PFSK-1 (cell line): ENCODE measurements around the gene TYRO3.

Source experiments
- FOXP2 ChIP-seq: optimal IDR thresholded peaks from 2 replicates; pipeline ENCODE3; 2011; ENCODE audit warnings: borderline replicate concordance, control low read depth, inconsistent platforms; ENCODE audit not compliant: insufficient read depth; ENCODE audit errors: extremely low read length, extremely low read depth
- POLR2AphosphoS5 ChIP-seq: IDR thresholded peaks from 2 replicates; pipeline ENCODE4 v1.6.1; 2012; ENCODE audit warnings: low read depth, mild to moderate bottlenecking, control low read depth, low read length, moderate library complexity
- SIN3A ChIP-seq: IDR thresholded peaks from 2 replicates; pipeline ENCODE4 v1.6.1; 2012; ENCODE audit warnings: mild to moderate bottlenecking, low read length, moderate library complexity, borderline replicate concordance; ENCODE audit not compliant: insufficient read depth
- TAF1 ChIP-seq: IDR thresholded peaks from 2 replicates; pipeline ENCODE4 v1.6.1; 2012; ENCODE audit warnings: low read length, control low read depth, borderline replicate concordance; ENCODE audit not compliant: insufficient read depth
- TF ChIP-seq, protein P1 (sequence below), 2 experiments: IDR thresholded peaks; 2 replicates each; pipeline versions ENCODE4 v1.6.1 to v1.8.0; 2011 to 2012; ENCODE audit warnings: low read depth in 2 of 2, low read length in 2 of 2, control low read depth in 1 of 2, inconsistent platforms in 1 of 2, mild to moderate bottlenecking in 1 of 2, moderate library complexity in 1 of 2; ENCODE audit not compliant: insufficient read depth in 1 of 2

Gene TYRO3

DNA sequence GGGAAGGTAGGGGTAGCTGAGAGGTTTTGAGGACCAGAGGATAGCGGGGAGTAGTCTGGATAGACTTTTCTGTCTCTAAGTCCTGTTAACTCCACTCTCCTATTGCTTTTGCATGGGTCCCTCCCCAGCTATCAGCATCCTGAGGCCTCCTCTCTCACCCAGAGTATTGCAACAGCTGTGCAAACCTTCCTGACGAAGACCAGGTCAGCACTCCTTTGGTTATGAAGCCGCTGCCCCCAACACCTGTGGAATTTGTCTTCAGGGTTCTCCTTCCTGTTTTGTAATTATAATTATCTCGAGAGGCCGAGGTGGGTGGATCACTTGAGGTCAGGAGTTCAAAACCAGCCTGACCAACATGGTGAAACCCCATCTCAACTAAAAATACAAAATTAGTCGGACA is 24.8 kb downstream of the TYRO3 start:
- TF ChIP-seq FOXP2: no peak
- TF ChIP-seq, protein P1, sequence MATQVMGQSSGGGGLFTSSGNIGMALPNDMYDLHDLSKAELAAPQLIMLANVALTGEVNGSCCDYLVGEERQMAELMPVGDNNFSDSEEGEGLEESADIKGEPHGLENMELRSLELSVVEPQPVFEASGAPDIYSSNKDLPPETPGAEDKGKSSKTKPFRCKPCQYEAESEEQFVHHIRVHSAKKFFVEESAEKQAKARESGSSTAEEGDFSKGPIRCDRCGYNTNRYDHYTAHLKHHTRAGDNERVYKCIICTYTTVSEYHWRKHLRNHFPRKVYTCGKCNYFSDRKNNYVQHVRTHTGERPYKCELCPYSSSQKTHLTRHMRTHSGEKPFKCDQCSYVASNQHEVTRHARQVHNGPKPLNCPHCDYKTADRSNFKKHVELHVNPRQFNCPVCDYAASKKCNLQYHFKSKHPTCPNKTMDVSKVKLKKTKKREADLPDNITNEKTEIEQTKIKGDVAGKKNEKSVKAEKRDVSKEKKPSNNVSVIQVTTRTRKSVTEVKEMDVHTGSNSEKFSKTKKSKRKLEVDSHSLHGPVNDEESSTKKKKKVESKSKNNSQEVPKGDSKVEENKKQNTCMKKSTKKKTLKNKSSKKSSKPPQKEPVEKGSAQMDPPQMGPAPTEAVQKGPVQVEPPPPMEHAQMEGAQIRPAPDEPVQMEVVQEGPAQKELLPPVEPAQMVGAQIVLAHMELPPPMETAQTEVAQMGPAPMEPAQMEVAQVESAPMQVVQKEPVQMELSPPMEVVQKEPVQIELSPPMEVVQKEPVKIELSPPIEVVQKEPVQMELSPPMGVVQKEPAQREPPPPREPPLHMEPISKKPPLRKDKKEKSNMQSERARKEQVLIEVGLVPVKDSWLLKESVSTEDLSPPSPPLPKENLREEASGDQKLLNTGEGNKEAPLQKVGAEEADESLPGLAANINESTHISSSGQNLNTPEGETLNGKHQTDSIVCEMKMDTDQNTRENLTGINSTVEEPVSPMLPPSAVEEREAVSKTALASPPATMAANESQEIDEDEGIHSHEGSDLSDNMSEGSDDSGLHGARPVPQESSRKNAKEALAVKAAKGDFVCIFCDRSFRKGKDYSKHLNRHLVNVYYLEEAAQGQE (IDR thresholded peaks at IDR 0.05; ENCODE audit: insufficient read depth in 1 of 2, low read depth in 2 of 2, low read length in 2 of 2): no peak
- no peak for TF ChIP-seq POLR2AphosphoS5
- no peak for TF ChIP-seq SIN3A
- TF ChIP-seq TAF1: no peak

DNA sequence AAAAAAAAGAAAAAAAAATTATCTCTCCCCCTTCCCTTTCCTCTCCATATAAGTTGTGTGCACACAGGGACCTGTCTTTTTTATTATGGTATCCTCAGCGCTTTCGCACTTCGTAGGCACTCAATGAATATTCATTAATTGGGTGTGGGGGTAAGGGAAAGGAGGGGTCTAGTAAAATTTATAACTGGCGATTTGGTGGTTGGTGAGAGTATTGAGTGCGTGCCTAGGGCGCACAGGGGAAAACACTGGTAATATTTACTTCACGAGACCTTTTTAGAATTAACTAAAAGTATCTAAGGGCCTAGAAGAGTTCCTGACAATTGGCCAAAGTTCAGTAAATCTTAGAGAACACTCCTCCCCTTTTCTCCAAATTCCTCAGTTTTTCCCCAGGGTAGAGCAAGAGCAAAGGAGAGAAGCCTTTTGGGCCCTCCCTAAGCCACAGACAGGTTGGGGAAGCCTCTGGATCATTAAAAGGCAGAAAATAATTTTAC is 25.7 kb downstream of the TYRO3 start:
- TF ChIP-seq TAF1 (no peak), POLR2AphosphoS5 (no peak), FOXP2 (no peak), SIN3A (no peak)
- TF ChIP-seq, protein P1 (IDR thresholded peaks at IDR 0.05; ENCODE audit: insufficient read depth in 1 of 2, low read depth in 2 of 2, low read length in 2 of 2): no peak

DNA sequence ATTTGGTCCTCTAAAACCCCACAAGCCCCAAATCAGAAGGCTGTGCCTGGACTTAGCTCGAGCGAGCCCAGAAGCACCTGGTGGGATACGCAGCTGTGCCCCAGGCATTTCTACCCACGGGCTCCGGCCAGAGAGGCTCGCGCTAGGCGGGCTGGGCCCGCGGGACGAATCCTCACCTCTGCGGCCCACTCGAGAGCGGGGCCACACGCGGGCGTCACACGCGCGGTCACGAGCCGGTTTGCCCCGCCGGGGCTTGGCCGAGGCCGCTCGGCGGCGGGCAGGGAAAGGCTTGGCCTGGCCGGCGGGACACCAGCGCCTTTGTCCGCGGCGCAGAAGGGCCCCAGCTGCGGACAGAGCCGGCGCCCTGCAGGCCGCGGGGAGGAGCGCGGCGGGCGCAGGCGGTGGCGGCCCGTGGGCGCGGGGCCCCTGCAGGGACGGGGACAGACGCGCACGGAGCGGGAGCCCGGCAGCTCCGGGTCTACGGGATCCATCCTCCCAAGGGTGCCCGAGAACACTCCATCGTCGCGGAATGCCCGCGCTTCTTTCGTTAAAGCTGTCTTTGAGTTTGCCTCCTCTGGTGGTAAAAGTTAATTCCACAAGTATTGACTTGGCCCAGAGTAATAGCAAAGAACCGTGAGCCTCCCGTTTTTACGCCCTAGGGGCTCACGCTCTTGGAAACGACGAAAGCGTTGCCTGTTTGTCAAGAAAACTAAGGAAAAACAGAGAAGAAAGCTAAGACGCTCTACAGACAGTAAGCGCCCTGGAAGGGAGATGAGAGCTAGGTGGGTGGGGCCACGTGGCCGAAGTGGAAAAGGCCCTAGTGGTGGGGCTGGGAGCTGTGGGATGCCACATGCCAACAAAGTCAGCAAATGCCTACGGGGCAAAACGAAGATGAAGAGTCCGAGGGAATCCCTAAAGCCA is 26.4 kb downstream of the TYRO3 start:
- no peak for TF ChIP-seq POLR2AphosphoS5
- TF ChIP-seq SIN3A: no peak
- no peak for TF ChIP-seq FOXP2
- TF ChIP-seq, protein P1 (IDR thresholded peaks at IDR 0.05; ENCODE audit: insufficient read depth in 1 of 2, low read depth in 2 of 2, low read length in 2 of 2): no peak
- no peak for TF ChIP-seq TAF1

DNA sequence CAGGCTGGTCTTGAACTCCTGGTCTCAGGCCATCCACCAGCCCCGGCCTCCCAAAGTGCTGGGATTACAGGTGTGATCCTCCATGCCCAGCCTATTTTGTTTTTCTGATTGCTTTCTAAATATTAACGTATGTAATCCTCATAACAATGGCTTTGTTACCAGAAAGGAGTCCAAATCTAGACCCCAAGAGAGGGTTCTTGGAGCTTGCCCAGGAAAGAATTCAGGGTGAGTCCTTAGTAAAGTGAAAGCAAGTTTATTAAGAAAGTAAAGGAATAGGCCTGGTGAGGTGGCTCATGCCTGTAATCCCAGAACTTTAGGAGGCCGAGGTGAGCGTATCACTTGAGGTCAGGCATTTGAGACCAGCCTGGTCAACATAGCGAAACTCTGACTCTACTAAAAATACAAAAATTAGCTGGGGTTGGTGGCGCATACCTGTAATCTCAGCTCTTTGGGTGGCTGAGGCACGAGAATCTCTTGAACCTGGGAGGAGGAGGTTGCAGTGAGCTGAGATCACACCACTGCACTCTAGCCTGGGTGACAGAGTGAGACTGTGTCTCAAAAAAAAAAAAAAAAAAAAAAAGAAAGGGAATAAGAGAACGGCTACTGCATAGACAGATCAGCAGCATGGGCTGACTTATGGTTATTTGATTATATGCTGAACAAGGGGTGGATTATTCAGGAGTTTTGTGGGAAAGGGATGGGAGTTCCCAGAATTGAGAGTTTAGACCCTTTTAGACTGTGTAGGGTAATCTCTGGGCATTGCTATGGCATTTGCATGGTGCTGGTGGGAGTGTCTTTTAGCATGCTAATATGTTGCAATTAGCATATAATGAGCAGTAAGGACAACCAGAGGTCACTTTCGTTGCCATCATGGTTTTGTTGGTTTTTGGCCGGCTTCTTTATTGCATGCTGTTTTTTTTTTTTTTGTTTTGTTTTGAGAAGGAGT is 36.1 kb downstream of the TYRO3 start:
- no peak for TF ChIP-seq SIN3A
- TF ChIP-seq TAF1: no peak
- TF ChIP-seq POLR2AphosphoS5: no peak
- TF ChIP-seq, protein P1 (IDR thresholded peaks at IDR 0.05; ENCODE audit: insufficient read depth in 1 of 2, low read depth in 2 of 2, low read length in 2 of 2): no peak
- no peak for TF ChIP-seq FOXP2
